IMR-90 (cell line): ENCODE data around the gene DIPK1A.

ENCODE experiments used
- BHLHE40 ChIP-seq: fragments of 150-350 bp; IDR thresholded peaks from 2 replicates; pipeline ENCODE4 v1.6.1; 2016; ENCODE audit warnings: mild to moderate bottlenecking, low read depth, low read length
- CHD1 ChIP-seq: IDR thresholded peaks from 2 replicates; pipeline ENCODE4 v1.6.1; 2012; ENCODE audit warnings: low read depth, low read length, improper control_type of control experiment
- FOS ChIP-seq: fragments of 150-350 bp; IDR thresholded peaks from 2 replicates; pipeline ENCODE4 v1.6.1; 2016; ENCODE audit warnings: low read depth, low read length
- MAFK ChIP-seq: IDR thresholded peaks from 2 replicates; pipeline ENCODE4 v1.6.1; 2012; ENCODE audit warnings: low read depth, low read length, improper control_type of control experiment
- MXI1 ChIP-seq: IDR thresholded peaks from 2 replicates; pipeline ENCODE4 v1.6.1; 2012; ENCODE audit warnings: low read depth, mild to moderate bottlenecking, low read length, moderate library complexity, borderline replicate concordance
- NFE2L2 ChIP-seq: fragments of 150-350 bp; IDR thresholded peaks from 2 replicates; pipeline ENCODE4 v1.6.1; 2016; ENCODE audit warnings: low read depth, mild to moderate bottlenecking, low read length
- POLR2A ChIP-seq: IDR thresholded peaks from 2 replicates; pipeline ENCODE4 v1.6.1; 2012; ENCODE audit warnings: mild to moderate bottlenecking, low read depth, low read length
- RCOR1 ChIP-seq: IDR thresholded peaks from 2 replicates; pipeline ENCODE4 v1.6.1; 2012; ENCODE audit warnings: mild to moderate bottlenecking, low read length, improper control_type of control experiment; ENCODE audit not compliant: insufficient replicate concordance
- RFX5 ChIP-seq: IDR thresholded peaks from 2 replicates; pipeline ENCODE4 v1.8.0; 2012; ENCODE audit warnings: low read depth, mild to moderate bottlenecking, low read length, moderate library complexity
- USF2 ChIP-seq: fragments of 150-350 bp; IDR thresholded peaks from 2 replicates; pipeline ENCODE4 v1.6.1; 2017; ENCODE audit warnings: mild to moderate bottlenecking, antibody characterized with exemption, low read length, low read depth
- TF ChIP-seq, protein P1 (sequence below): conservative IDR thresholded peaks from 2 replicates; pipeline ENCODE4 v1.5.1; 2012; ENCODE audit warnings: mild to moderate bottlenecking, low read depth, low read length, improper control_type of control experiment
- TF ChIP-seq, protein P2 (sequence below): fragments of 150-350 bp; IDR thresholded peaks from 2 replicates; pipeline ENCODE4 v1.6.1; 2016; ENCODE audit warnings: low read depth, mild to moderate bottlenecking, low read length, moderate library complexity, borderline replicate concordance

DNA sequence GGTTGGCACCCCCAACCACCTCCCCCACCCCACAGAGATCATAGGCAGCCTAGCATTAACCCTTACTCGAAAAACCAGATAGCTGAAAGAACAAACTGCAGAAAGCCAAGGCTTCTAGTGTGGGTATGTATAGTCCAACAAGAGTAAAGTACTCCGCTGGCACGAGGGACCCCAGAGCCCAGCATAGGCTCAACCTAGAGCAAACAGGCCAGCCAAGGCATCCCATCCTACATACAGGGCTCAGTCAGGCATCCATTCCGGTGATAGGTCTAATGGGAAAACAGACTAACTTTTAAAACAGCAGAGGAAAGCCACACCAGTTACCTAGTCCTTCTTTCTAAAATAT is 17.8 kb downstream of the DIPK1A start:
- no peak for TF ChIP-seq USF2
- no peak for TF ChIP-seq CHD1
- TF ChIP-seq, protein P1, sequence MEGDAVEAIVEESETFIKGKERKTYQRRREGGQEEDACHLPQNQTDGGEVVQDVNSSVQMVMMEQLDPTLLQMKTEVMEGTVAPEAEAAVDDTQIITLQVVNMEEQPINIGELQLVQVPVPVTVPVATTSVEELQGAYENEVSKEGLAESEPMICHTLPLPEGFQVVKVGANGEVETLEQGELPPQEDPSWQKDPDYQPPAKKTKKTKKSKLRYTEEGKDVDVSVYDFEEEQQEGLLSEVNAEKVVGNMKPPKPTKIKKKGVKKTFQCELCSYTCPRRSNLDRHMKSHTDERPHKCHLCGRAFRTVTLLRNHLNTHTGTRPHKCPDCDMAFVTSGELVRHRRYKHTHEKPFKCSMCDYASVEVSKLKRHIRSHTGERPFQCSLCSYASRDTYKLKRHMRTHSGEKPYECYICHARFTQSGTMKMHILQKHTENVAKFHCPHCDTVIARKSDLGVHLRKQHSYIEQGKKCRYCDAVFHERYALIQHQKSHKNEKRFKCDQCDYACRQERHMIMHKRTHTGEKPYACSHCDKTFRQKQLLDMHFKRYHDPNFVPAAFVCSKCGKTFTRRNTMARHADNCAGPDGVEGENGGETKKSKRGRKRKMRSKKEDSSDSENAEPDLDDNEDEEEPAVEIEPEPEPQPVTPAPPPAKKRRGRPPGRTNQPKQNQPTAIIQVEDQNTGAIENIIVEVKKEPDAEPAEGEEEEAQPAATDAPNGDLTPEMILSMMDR = no peak
- no peak for TF ChIP-seq MXI1
- TF ChIP-seq RFX5 = no peak
- no peak for TF ChIP-seq RCOR1
- no peak for TF ChIP-seq BHLHE40
- no peak for TF ChIP-seq FOS
- TF ChIP-seq NFE2L2 = no peak
- TF ChIP-seq POLR2A = no peak
- TF ChIP-seq, protein P2, sequence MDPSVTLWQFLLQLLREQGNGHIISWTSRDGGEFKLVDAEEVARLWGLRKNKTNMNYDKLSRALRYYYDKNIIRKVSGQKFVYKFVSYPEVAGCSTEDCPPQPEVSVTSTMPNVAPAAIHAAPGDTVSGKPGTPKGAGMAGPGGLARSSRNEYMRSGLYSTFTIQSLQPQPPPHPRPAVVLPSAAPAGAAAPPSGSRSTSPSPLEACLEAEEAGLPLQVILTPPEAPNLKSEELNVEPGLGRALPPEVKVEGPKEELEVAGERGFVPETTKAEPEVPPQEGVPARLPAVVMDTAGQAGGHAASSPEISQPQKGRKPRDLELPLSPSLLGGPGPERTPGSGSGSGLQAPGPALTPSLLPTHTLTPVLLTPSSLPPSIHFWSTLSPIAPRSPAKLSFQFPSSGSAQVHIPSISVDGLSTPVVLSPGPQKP = no peak
- TF ChIP-seq MAFK = no peak
